CD1c-positive myeloid dendritic cell (primary cell): Measurements from ENCODE around the gene MMEL1.

Source experiments
- DNase-seq: peaks from one replicate; pipeline ENCODE4 v3.0.0-alpha.2; 2016; ENCODE audit errors: extremely low spot score

Gene MMEL1

GRCh38 chr1:2544093-2544874 is 88.5 kb downstream of the MMEL1 start:
- no peak for DNase-seq

GRCh38 chr1:2543543-2544092 is 89.2 kb downstream of the MMEL1 start:
- no peak for DNase-seq

GRCh38 chr1:2542246-2542915 is 90.4 kb downstream of the MMEL1 start:
- no peak for DNase-seq

- no peak for DNase-seq
These were observed 91.1 kb downstream of the MMEL1 start for GRCh38 chr1:2541619-2542245.

- DNase-seq, result no peak
These were observed 91.9 kb downstream of the MMEL1 start for GRCh38 chr1:2540816-2541492.
